Activated naive CD4-positive, alpha-beta T cell treated with anti-CD3 and anti-CD28 coated beads, Interleukin-2, amount 10 ng/mL, durations not matched to agents 7 days and 5 days (primary cell): ENCODE measurements around the gene MCRS1.

Source experiments
- CTCF ChIA-PET: fragments of 350-600 bp; sonication (Branson Sonifier 250); formaldehyde crosslinking; loops from one replicate; lab custom pipeline; 2021; ENCODE audit warnings: antibody characterized with exemption; lab: Charles Lee
- DNase-seq: peaks from one replicate; pipeline ENCODE4 v3.0.0-alpha.2; 2020
- H3K27ac Mint-ChIP-seq: one replicate; pipeline ENCODE4 v1.8.0; 2021; ENCODE audit warnings: mild to moderate bottlenecking, moderate library complexity, mixed read lengths
- H3K27me3 Mint-ChIP-seq: one replicate; pipeline ENCODE4 v1.8.0; 2021; ENCODE audit warnings: mild to moderate bottlenecking, mixed read lengths
- H3K36me3 Mint-ChIP-seq: one replicate; pipeline ENCODE4 v1.8.0; 2021; ENCODE audit warnings: mixed read lengths
- H3K4me1 Mint-ChIP-seq: one replicate; pipeline ENCODE4 v1.8.0; 2021; ENCODE audit warnings: mixed read lengths
- H3K4me3 Mint-ChIP-seq: one replicate; pipeline ENCODE4 v1.8.0; 2021; ENCODE audit warnings: mild to moderate bottlenecking, moderate library complexity, mixed read lengths
- H3K9me3 Mint-ChIP-seq: one replicate; pipeline ENCODE4 v1.8.0; 2021; ENCODE audit warnings: mixed read lengths

MCRS1 gene

DNA sequence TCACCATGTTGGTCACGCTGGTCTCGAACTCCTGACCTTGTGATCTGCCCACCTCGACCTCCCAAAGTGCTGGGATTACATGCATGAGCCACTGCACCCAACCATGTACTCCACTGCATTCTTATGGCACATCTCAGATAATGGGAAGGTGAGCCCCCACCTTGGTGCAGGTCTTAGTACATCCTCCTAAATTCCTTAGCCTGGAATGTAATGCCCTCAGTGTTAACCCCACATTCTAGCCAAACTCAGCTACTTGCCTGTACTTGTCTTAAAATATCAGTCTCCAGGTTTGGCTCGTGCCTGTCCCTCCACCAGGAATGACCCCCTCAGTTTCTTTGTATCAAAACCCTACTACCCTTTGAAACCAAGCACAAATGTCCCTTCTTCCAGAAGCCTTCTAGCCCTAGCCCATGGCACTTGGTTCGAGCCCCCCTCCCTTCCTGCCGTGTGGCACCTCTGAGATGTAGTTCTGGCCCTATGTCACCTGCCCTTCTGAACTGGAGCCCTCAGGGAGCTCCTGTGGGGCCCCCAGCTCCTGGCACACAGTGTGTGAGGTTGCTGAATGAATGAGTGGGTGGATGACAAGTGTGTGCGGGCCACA is 20.8 kb downstream of the MCRS1 start:
- Mint-ChIP-seq H3K27me3 (peaks cover 99% of the 10 kb centered on the region), H3K36me3 (no peaks in the 10 kb centered on the region), H3K27ac (no peak overlapping the region), H3K4me3 (no peak overlapping the region), H3K4me1 (peaks cover 30% of the 10 kb centered on the region), H3K9me3 (no peaks in the 10 kb centered on the region)
- CTCF ChIA-PET, result interaction anchor here (1.5 kb wide), 1 partner anchor 189 kb away, joined by 4 read pairs; no protein-coding TSS in a partner anchor
- no peak for DNase-seq

DNA sequence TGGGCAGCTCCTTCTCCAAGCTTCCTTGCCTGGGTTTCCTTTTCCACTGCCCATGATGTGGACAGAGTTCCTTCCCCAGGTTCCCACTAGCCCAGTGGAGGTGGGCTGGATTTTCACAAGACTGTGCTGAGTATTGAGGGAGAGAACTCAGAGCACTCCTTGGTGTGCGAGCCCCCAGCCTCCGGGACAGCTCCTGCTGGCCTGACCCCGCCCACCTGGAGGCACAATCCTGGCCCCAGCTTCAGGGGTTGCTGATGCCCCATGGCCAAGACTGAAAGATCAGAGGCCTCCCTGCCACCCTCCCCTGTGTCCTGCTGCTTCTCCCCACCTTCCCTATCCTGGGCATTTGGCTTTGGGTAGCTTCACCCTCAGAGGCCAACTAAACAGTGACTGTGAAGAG is 21.5 kb downstream of the MCRS1 start:
- H3K27ac Mint-ChIP-seq, result no peak overlapping the region
- peaks cover 99% of the 10 kb centered on the region for H3K27me3 Mint-ChIP-seq
- DNase-seq, result no peak
- H3K4me1 Mint-ChIP-seq, result peaks cover 36% of the 10 kb centered on the region
- H3K4me3 Mint-ChIP-seq, result no peak overlapping the region
- H3K9me3 Mint-ChIP-seq, result no peaks in the 10 kb centered on the region
- CTCF ChIA-PET, result interaction anchor here (1.5 to 2.2 kb wide), 2 partner anchors 34 to 188 kb away, joined by 4 to 6 read pairs; no protein-coding TSS in a partner anchor
- no peaks in the 10 kb centered on the region for H3K36me3 Mint-ChIP-seq

DNA sequence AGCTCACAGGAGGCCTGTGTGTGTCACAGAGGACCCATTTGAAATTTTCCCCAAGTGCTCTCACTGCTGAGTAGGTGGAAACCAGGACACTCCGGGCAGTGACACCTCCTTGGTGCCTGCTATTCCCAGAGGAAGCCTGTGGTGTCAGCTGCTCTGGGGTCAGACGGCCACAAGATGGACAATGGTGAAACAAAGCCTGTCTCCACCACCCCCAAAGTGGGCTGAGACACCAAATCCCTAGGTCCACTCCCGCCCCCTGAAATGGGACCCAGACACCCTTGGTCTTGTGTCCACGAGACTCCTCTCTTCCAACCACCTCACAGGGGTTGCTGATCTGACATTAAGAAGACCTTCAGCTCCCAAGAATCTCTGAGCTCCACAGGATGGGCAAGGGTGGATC is 22.1 kb downstream of the MCRS1 start:
- no peaks in the 10 kb centered on the region for H3K36me3 Mint-ChIP-seq
- no peak for DNase-seq
- no peak overlapping the region for H3K27ac Mint-ChIP-seq
- H3K27me3 Mint-ChIP-seq, result peaks cover 99% of the 10 kb centered on the region
- H3K4me1 Mint-ChIP-seq, result peaks cover 43% of the 10 kb centered on the region
- CTCF ChIA-PET, result interaction anchor here (1.3 to 2.2 kb wide), 2 partner anchors 35 to 187 kb away, joined by 3 to 6 read pairs; no protein-coding TSS in a partner anchor
- no peak overlapping the region for H3K4me3 Mint-ChIP-seq
- H3K9me3 Mint-ChIP-seq, result no peaks in the 10 kb centered on the region

DNA sequence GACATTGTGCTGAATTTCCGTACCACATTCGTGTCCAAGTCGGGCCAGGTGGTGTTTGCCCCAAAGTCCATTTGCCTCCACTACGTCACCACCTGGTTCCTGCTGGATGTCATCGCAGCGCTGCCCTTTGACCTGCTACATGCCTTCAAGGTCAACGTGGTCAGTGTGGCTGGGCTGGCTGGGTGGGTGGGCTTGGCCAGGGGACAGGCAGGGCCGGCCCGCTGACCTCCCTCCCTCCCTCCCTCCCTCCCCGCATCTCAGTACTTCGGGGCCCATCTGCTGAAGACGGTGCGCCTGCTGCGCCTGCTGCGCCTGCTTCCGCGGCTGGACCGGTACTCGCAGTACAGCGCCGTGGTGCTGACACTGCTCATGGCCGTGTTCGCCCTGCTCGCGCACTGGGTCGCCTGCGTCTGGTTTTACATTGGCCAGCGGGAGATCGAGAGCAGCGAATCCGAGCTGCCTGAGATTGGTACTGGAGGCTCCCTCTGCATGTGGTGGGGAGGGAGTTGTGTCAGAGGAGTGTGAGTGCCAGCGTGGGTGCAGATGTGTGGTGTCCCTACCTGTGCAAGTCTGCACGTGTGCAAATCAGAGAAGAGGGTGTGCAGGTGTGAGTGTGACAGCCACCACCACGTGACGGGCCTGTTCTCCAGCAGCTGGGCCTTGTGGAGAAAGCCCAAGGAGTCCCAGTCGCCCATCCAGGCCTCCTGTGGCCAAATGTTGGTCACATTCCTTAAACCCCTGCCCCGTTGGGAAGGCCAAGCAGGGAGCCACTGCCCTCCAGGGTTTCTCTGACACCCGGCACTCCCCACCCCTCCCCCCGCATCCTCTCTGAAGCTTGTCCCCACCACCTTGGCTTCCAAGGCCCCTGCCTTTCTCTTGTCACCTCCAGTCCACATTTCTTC is 23.8 kb downstream of the MCRS1 start:
- DNase-seq, result no peak
- peaks cover 99% of the 10 kb centered on the region for H3K27me3 Mint-ChIP-seq
- CTCF ChIA-PET, result interaction anchor here (2.2 kb wide), 1 partner anchor 36 kb away, joined by 6 read pairs; no protein-coding TSS in a partner anchor
- no peak overlapping the region for H3K4me3 Mint-ChIP-seq
- no peaks in the 10 kb centered on the region for H3K36me3 Mint-ChIP-seq
- no peak overlapping the region for H3K27ac Mint-ChIP-seq
- no peaks in the 10 kb centered on the region for H3K9me3 Mint-ChIP-seq
- H3K4me1 Mint-ChIP-seq, result peaks cover 50% of the 10 kb centered on the region

DNA sequence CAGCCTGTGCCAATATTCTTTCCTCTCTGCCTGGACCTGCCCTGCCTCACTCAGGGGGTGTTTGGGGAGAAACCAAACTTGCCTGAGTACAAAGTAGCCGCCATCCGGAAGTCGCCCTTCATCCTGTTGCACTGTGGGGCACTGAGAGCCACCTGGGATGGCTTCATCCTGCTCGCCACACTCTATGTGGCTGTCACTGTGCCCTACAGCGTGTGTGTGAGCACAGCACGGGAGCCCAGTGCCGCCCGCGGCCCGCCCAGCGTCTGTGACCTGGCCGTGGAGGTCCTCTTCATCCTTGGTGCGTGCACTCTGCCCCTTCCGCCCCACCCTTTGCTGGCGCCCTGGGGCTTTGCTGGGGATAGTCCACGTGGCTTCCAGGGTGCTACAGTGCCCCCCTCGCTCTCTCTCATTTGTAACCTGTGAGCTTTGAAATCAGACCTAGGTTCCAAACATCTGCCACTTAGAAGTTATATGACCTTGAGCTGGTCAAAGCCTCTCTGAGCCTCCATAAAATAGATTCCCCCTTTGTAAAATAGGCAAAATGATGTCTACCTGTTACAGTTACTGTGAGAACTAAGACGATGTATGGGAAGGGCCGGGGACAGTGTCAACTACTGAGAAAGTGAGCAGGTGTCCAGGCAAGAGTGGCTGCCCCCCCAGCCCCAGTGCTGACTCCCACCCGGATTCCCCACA is 24.6 kb downstream of the MCRS1 start:
- Mint-ChIP-seq H3K36me3 (no peaks in the 10 kb centered on the region), H3K9me3 (no peaks in the 10 kb centered on the region), H3K27ac (peak overlapping the region; percentile 28), H3K4me1 (peaks cover 46% of the 10 kb centered on the region), H3K27me3 (peaks cover 97% of the 10 kb centered on the region), H3K4me3 (no peak overlapping the region)
- CTCF ChIA-PET, result no interaction called here
- DNase-seq, result no peak

DNA sequence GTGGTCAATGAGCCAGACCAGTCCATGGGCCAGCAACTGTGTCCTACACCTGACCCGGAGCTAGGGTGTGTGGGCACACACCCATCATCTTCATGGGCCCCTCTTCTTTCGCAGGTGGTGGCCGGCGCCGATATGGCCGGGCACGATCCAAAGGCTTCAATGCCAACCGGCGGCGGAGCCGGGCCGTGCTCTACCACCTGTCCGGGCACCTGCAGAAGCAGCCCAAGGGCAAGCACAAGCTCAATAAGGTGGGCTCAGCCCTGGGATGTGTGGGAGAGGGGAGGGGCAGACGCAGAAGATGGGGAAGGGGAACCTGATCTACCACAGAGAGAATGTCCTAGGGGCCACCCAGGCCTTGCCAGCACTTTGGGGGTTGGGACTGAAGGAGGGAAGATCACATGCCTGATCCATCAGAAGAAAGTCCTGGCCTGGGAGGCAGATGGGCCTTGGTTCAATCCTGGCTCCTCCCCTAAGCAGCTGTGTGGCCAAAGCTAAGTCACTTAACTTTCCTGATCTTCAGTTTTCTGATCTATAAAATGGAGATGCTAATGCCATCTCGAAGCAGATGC is 25.3 kb downstream of the MCRS1 start:
- Mint-ChIP-seq H3K27ac (peak overlapping the region; percentile 28), H3K4me3 (no peak overlapping the region)

DNA sequence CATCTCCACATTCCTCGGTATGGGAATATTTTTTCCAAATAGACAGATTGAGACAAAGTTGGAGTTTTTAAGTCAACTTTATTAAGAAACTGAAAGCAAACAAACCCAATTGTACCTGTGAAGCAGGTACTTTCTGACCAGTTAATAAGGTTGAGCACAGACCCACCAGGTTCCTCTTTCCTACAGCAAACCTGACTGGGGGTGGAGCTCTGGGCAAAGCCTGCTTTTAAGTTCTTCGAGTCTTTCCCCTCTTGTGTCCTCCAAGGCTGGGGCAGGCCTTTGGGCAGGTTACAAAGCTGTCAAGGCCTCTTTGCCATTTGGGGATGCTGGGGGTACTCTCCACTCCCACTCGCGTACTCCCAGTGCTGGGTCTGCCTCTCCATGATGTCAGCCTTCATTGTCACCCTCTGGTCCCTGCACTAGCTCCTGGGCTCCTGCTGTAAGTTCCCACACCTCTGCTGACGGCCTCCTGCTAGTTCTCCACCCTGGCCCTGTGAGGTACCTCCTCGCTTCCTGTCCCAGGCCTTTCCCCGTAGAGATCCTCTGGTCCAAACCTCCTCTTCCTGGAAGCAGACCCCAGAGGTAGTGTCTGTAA is 25.9 kb downstream of the MCRS1 start:
- CTCF ChIA-PET, result interaction anchor here (1.0 kb wide), 1 partner anchor 11 kb away, joined by 4 read pairs; no protein-coding TSS in a partner anchor
- H3K27ac Mint-ChIP-seq, result no peak overlapping the region
- peaks cover 97% of the 10 kb centered on the region for H3K27me3 Mint-ChIP-seq
- DNase-seq, result no peak
- no peak overlapping the region for H3K4me3 Mint-ChIP-seq
- no peaks in the 10 kb centered on the region for H3K9me3 Mint-ChIP-seq
- H3K4me1 Mint-ChIP-seq, result peaks cover 50% of the 10 kb centered on the region
- H3K36me3 Mint-ChIP-seq, result no peaks in the 10 kb centered on the region

More for the DNA sequence above, 25.3 kb downstream of the MCRS1 start:
- CTCF ChIA-PET, result interaction anchor here (1.0 kb wide), 1 partner anchor 11 kb away, joined by 4 read pairs; no protein-coding TSS in a partner anchor
- H3K9me3 Mint-ChIP-seq, result no peaks in the 10 kb centered on the region
- peaks cover 97% of the 10 kb centered on the region for H3K27me3 Mint-ChIP-seq
- H3K36me3 Mint-ChIP-seq, result no peaks in the 10 kb centered on the region
- H3K4me1 Mint-ChIP-seq, result peaks cover 47% of the 10 kb centered on the region
- no peak for DNase-seq

DNA sequence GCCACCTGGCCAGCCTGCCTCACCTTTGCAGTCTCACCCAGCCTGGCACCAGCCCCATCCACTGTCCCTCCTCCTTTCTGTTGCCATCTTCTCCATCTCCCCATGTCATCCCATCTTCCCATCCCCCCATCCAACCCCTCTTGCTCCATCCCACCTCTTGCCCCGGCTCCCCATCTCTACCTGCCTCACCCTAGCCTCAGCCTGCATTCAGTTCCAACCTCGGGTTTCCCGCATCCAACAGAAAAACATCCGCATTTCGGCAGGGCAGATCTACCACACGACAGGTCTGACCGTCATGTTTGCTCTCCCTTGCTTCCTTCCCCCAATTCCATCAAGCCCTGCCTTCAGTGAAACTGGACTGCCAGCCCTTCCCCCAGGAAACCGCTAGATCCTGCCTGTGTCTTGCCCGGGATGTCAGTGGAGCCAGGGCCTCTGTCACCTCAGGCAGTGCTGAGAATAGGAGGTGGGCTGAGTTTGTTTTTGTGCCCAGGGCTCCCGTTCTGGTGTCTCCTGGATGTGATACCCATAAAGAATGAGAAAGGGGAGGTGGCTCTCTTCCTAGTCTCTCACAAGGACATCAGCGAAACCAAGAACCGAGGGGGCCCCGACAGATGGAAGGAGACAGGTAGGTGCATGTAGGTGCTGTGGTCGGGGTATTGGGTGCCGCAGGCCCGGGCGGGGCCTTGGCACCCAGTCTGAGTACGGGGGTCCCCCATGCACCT is 26.6 kb downstream of the MCRS1 start:
- H3K4me1 Mint-ChIP-seq, result peaks cover 50% of the 10 kb centered on the region
- CTCF ChIA-PET, result no interaction called here
- H3K4me3 Mint-ChIP-seq, result no peak overlapping the region

DNA sequence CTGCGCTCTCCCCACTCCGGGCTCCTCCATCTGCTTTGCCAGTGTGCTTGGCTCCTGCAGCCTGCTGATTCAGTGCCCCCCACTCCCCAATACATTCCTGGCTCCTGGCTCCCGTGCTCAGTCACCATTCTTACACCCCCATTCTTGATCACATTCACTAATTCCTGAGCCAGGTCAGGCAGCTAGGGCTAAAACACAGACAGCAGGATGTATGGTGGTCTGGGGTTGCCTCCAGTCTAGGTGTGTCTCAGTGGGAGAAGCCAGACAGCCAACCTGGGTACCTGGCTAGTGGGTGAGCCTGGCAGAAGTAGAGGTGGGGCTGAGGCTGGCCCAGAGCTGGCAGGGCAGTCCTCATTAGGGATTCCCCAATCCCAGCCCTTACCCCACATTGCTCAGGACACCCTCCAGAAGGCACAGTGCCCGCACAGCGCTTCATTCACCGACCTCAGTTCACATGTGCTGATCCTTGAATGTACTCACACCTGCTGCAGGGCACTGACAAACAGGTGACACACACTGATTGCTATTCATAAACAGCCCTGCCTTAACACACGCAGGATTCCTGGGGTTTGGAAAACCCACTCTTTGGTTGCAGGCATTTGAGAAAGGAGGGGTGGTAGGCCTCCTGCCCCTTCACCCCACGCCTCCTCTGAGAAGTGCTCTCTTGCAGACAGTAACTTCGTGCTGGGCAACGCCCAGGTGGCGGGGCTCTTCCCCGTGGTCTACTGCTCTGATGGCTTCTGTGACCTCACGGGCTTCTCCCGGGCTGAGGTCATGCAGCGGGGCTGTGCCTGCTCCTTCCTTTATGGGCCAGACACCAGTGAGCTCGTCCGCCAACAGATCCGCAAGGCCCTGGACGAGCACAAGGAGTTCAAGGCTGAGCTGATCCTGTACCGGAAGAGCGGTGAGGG is 27.5 kb downstream of the MCRS1 start:
- Mint-ChIP-seq H3K27me3 (peaks cover 97% of the 10 kb centered on the region), H3K27ac (no peak overlapping the region), H3K4me1 (peaks cover 50% of the 10 kb centered on the region), H3K4me3 (peak overlapping the region; percentile 65), H3K9me3 (no peaks in the 10 kb centered on the region), H3K36me3 (no peaks in the 10 kb centered on the region)
- CTCF ChIA-PET, result no interaction called here
- DNase-seq, result no peak

More for the DNA sequence above, 26.6 kb downstream of the MCRS1 start:
- Mint-ChIP-seq H3K36me3 (no peaks in the 10 kb centered on the region), H3K27me3 (peaks cover 97% of the 10 kb centered on the region), H3K27ac (no peak overlapping the region), H3K9me3 (no peaks in the 10 kb centered on the region)
- no peak for DNase-seq

DNA sequence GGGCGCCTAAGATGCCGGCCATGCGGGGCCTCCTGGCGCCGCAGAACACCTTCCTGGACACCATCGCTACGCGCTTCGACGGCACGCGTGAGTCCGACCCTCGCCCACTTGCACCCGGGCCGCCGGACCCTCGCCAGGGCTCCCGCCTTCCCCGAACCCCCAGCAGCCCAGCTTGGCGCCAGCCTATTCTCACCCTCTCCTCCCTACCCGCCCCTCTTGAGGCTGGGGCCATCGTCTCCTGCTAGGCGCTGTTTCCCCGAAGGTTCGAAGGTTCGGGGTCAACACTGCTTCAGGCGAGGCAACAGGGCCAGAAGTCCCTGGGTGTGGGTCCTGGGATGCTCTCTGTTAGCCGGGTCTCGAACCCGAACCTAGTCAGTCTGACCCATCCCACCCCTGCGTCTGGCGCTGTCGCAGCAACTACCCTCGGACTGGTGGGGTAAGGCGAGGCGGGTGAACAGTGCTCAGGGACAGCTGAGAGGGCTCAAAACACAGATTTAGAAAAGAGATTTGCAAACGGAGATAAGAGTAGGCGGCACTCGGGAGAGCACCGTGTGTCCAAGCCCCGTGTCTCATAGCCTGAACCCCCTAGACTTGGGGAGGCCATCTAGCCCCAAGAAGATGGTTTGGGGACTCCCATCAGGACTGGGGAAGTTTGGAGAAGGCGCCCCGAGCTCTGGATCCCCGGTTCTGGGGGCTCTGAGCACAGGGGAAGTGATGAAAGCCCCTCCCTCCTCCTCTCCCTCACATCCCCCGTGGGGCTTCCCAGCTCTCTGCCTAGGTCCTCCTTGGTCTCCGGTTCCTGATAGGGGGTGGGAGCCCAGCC is 28.3 kb downstream of the MCRS1 start:
- Mint-ChIP-seq H3K4me1 (peaks cover 47% of the 10 kb centered on the region), H3K9me3 (no peaks in the 10 kb centered on the region), H3K4me3 (peak overlapping the region; percentile 65), H3K36me3 (no peaks in the 10 kb centered on the region), H3K27ac (no peak overlapping the region), H3K27me3 (peaks cover 97% of the 10 kb centered on the region)
- DNase-seq, result no peak
- CTCF ChIA-PET, result interaction anchor here (1.3 kb wide), 1 partner anchor 208 kb away, joined by 3 read pairs; no protein-coding TSS in a partner anchor

DNA sequence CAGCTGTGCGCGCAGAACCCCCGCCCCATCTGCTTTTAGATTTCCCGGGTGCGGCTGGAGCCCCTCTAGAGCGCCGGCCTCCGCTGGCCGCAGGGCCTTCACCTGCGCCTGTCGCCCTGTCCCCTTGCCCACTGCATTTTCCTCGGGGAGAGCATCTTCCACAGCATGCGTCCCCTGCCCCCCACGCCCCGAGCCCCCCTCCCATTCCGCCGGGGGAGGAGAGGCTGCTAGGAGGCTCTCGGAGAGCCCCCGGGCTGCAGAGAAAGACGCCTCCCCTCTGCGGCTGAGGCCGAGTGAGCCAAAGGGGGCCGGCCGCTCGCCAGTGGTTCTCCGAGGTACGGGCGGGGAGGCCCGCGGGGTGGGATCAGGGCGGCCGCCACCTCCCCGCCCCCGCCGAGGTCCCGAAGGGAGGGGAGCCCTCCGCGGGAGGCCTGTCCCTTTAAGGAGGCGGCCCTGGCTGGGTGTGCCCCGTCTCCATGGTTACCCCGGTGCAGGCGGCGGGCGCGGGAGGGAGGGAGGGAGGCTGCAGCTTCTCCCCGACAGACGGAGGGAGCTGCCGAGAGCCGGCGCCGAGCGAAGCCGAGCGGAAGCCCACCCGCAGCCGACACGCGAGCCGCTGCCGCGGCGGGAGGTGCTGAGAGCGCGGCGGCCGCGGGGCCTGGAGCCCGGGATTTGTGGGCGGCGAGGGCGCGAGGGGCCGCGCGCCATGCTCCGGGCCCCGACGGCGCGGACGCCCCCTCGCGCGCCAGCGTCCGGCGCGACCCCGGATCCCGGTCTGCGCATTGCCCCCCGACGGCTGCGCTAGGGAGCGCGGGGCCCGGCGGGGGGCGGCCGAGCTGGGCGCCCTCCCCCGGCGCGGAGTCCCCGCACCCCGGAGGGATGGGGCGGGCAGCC is 29.2 kb downstream of the MCRS1 start, which contains the start of gene KCNH3:
Gene KCNH3 (plus strand): TSS at position 521 of the 894 bp plus-strand sequence. CDS start 387 bp downstream, outside the sequence.
- H3K4me1 Mint-ChIP-seq, result peaks cover 47% of the 10 kb centered on the region
- no peaks in the 10 kb centered on the region for H3K9me3 Mint-ChIP-seq
- H3K4me3 Mint-ChIP-seq, result peak within 1 kb of the TSS; percentile 68
- no peak within 1 kb of the TSS for H3K27ac Mint-ChIP-seq
- DNase-seq, result peak; percentile 96
- peaks cover 98% of the 10 kb centered on the region for H3K27me3 Mint-ChIP-seq
- CTCF ChIA-PET, result interaction anchor here (1.1 to 1.3 kb wide), 3 partner anchors 11 to 207 kb away, joined by 3 to 5 read pairs (median 4); no protein-coding TSS in a partner anchor
- no peaks in the 10 kb centered on the region for H3K36me3 Mint-ChIP-seq
